D341Med (cell line): ENCODE measurements around the gene CDKAL1.
"Not testable (repeated sequence)": the region's sequence is repeated elsewhere in the genome, so short reads cannot be mapped to it uniquely, and the experiment has no call there.

Experiments
- DNase-seq: peaks from one replicate; pipeline ENCODE4 v3.0.0; 2012; ENCODE audit warnings: low spot score

CDKAL1 gene

GRCh38 chr6:20534295-20535262 is at the start of gene CDKAL1:
TSS of gene CDKAL1 (plus strand) at chr6:20534457. CDS start at chr6:20546351, 11,894 bp downstream.
- peak; percentile 78 for DNase-seq

GRCh38 chr6:20486641-20487040 is 47.6 kb upstream of the CDKAL1 start:
- DNase-seq = no peak

- no peak for DNase-seq
These were observed 46.4 kb upstream of the CDKAL1 start for GRCh38 chr6:20487669-20488375.

- DNase-seq = no peak
These were observed 43.7 kb upstream of the CDKAL1 start for GRCh38 chr6:20490591-20490990.

DNA sequence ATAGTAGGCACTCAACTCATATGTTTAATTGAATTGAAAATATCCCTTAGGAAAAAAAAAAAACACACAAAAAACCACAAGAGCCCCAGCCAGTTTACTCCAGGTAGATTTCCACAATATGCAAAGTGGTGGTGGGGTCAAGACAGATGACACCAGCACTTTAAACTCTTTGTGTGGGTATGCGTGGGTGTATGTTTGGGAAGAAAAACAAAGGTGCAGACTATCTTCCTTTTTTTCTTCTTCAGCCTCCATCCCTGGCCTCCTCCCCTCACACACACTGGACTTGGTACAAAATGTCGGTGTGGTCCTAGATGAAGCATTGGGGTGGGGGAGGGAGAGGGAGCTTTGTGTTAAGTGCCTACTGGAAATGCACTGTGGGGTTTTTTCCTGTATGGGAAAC is 42.2 kb upstream of the CDKAL1 start:
- no peak for DNase-seq

DNA sequence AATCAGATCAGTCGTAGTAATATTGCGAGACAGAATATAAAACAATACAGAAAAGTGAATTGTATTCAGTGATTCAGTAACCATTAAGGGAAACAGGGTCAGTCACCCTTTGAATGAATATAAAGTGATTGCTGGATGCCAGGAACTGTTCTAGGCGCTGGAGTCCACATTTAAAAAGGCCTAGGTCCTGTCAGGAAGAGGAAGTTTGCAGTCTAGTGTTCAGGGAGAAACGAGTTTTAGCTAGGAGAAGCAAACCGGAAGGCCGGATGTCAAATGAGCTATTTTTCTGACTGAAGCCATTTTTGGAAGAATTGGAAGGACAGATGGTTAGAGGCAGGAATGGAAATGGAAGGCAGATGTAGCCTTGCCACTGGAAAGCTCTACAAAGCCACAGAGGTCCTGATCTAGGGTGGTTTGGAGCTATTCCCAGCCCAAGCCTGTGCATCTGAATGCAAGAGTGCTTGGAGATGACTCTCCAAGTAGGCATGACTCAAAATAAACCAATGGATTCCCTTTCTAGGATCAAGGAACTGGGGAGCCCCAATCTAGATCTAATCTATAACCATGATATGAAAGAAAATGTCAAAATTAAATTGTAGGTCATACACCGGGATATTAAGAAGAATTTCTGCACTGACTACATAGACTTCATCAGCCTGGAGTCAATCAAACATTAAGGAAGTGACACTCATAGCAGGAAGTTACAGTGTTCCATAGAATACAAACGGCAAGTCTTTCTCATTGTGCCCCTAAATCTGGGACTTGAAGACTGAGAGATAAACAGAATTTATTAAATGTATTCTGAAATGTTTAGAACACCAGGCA is 36.8 kb upstream of the CDKAL1 start:
- no peak for DNase-seq

- no peak for DNase-seq
These were observed 36.2 kb upstream of the CDKAL1 start for GRCh38 chr6:20498041-20498385.

GRCh38 chr6:20509212-20509611 is 25.0 kb upstream of the CDKAL1 start:
- DNase-seq = no peak

- no peak for DNase-seq
These were observed 22.4 kb upstream of the CDKAL1 start for GRCh38 chr6:20511852-20512251.

GRCh38 chr6:20525208-20525607 is 9.0 kb upstream of the CDKAL1 start:
- DNase-seq = not testable (repeated sequence)

- not testable (repeated sequence) for DNase-seq
These were observed 5.2 kb upstream of the CDKAL1 start for GRCh38 chr6:20529086-20529448.

GRCh38 chr6:20532881-20533280 is 1.4 kb upstream of the CDKAL1 start:
- DNase-seq = no peak

DNA sequence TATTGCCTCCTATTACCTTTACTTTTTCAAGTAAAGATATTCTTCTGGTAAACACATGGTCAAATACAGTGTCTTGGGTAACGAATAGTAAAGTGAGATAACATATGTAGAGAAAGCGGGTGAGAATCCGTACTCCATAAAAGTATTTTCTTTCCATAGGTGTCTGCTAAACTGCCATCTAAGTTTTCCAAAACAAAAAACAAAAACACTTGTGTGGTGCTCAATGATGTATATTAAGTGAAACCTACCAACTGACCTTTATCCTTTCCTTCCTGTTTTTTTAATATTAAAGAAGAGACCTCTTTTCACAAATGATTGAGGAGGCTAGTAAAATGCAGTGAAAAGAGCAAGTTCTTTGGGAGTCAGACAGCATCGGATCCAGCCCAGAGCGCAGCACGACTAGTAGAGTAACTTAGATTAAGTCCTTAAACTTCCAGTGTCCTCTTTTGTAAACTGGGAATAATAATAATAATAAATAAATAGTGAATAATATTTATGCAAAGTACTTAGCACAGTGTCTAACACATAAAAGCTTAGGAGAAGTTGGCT is 437 bp upstream of the CDKAL1 start:
- no peak for DNase-seq

GRCh38 chr6:20538131-20538662 is 3.9 kb downstream of the CDKAL1 start:
- no peak for DNase-seq

GRCh38 chr6:20538907-20539306 is 4.7 kb downstream of the CDKAL1 start:
- DNase-seq = no peak

- no peak for DNase-seq
These were observed 5.1 kb downstream of the CDKAL1 start for GRCh38 chr6:20539387-20539786.

DNA sequence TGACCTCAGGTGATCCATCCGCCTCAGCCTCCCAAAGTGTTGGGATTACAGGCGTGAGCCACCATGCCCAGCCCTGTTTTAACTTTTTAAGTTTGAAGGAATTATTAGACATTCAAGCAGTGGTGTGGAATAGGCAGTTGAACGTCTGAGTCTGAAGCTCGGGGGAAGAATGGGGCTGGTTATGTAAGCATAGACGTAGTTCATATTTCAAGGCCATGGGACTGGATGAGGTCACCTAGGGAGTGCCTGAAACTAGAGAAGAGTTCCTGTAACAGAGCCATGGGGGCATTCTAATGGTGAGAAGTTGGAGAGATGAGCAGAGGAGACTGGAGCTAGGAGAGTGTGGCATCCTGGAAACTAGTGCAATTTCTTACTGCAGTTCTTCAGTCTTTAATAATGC is 6.4 kb downstream of the CDKAL1 start:
- DNase-seq = no peak

DNA sequence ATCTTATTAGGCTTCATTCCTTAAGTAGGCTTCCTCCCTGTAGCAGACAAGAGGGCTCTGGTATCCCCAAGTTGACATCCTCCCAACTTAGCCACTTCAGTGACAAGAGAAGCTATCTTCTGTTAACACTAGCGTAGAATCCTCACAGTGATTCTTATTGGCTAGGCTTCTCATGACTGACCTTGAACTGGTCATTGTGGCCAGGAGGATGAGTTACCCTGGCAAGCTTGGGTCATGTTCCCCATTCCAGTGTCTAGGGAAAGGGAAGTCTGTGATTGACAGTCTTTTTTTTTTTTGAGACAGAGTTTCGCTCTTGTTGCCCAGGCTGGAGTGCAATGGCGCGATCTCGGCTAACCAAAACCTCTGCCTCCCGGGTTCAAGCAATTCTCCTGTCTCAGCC is 7.1 kb downstream of the CDKAL1 start:
- DNase-seq = no peak

DNA sequence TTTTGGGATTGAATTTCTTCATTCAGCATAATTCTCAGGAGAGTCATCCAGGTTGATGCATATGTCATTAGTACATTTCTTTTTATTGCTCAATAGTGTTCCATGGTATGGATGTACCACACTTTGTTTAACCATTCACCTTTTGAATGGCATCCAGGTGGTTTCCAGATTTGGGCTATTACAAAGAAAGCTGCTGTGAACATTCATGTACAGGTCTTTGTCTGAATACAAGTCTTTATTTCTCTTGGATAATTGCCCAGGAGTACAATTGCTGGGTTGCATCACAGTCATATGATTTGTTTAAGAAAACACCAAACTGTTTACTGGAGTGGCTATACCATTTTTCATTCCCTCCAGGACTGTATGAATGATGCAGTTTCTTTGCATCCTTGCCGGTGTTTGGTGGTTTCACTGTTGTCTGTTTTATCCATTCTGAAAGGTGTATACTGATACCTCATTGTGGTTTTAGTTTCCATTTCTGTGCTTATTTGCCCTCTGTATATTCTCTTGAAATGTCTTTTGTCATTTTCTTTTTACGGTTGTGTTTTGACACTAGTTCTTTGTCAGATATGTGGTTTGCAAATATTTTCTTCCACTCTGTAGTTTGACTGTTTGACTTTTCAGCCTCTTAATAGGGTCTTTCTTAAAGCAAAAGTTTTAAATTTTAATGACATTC is 8.8 kb downstream of the CDKAL1 start:
- no peak for DNase-seq

- no peak for DNase-seq
These were observed 14.0 kb downstream of the CDKAL1 start for GRCh38 chr6:20548264-20548663.

DNA sequence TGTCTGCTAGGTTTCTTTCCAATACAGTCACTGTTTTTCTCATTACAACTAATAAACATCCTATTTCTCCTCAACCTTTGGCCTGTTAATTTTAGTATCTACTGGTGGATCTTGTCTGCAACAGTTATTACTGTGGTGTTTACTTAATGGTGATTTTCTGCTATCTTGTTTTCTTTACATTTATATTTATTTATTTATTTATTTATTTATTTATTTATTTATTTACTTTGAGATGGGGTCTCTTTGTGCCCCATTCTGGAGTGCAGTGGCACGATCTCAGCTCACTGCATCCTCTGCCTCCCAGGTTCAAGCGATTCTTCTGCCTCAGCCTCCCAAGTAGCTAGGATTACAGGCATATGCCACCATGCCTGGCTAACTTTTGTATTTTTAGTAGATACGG is 15.1 kb downstream of the CDKAL1 start:
- not testable (repeated sequence) for DNase-seq
